ENCODE data around the gene HOXB6.

HOXB6 gene

GRCh38 chr17:48605409-48605919, 678 bp upstream of the HOXB6 start:
- TF ChIP-seq CTCF (conservative IDR thresholded peaks at IDR 0.05; ENCODE audit: low read depth, low read length): no peak
- no peak overlapping the region for H3K4me3 ChIP-seq (ENCODE audit: low read depth, low read length)
- DNase-seq (ENCODE audit: low read depth): no peak

- no peak for DNase-seq (ENCODE audit: low read depth)
- no peak overlapping the region for H3K4me3 ChIP-seq (ENCODE audit: low read depth, low read length)
- TF ChIP-seq CTCF (conservative IDR thresholded peaks at IDR 0.05; ENCODE audit: low read depth, low read length): no peak
Measured at GRCh38 chr17:48603959-48604769, 622 bp downstream of the HOXB6 start.

- TF ChIP-seq CTCF (conservative IDR thresholded peaks at IDR 0.05; ENCODE audit: low read depth, low read length): no peak
- DNase-seq (ENCODE audit: low read depth): no peak
- H3K4me3 ChIP-seq (ENCODE audit: low read depth, low read length): no peak overlapping the region
Measured at GRCh38 chr17:48601539-48602425, 3.0 kb downstream of the HOXB6 start.

GRCh38 chr17:48601207-48601538, 3.6 kb downstream of the HOXB6 start:
- no peak for TF ChIP-seq CTCF (conservative IDR thresholded peaks at IDR 0.05; ENCODE audit: low read depth, low read length)
- H3K4me3 ChIP-seq (ENCODE audit: low read depth, low read length): no peak overlapping the region
- DNase-seq (ENCODE audit: low read depth): no peak

GRCh38 chr17:48600244-48601098, 4.3 kb downstream of the HOXB6 start:
- no peak for TF ChIP-seq CTCF (conservative IDR thresholded peaks at IDR 0.05; ENCODE audit: low read depth, low read length)
- no peak for DNase-seq (ENCODE audit: low read depth)
- H3K4me3 ChIP-seq (ENCODE audit: low read depth, low read length): no peak overlapping the region

GRCh38 chr17:48599354-48599753, 5.4 kb downstream of the HOXB6 start:
- H3K4me3 ChIP-seq (ENCODE audit: low read depth, low read length): no peak overlapping the region
- no peak for TF ChIP-seq CTCF (conservative IDR thresholded peaks at IDR 0.05; ENCODE audit: low read depth, low read length)
- no peak for DNase-seq (ENCODE audit: low read depth)

All from choroid plexus epithelial cell (primary cell).